Activated naive CD4-positive, alpha-beta T cell treated with Interleukin-2 at 50 U/mL for 16 hours (primary cell): ENCODE results near the gene C4BPB.
"Not testable (repeated sequence)": the region's sequence is repeated elsewhere in the genome, so short reads cannot be mapped to it uniquely, and the experiment has no call there.

ENCODE experiments used
- DNase-seq: peaks from one replicate; pipeline ENCODE4 v3.0.0-alpha.2; 2020

Gene C4BPB

DNA sequence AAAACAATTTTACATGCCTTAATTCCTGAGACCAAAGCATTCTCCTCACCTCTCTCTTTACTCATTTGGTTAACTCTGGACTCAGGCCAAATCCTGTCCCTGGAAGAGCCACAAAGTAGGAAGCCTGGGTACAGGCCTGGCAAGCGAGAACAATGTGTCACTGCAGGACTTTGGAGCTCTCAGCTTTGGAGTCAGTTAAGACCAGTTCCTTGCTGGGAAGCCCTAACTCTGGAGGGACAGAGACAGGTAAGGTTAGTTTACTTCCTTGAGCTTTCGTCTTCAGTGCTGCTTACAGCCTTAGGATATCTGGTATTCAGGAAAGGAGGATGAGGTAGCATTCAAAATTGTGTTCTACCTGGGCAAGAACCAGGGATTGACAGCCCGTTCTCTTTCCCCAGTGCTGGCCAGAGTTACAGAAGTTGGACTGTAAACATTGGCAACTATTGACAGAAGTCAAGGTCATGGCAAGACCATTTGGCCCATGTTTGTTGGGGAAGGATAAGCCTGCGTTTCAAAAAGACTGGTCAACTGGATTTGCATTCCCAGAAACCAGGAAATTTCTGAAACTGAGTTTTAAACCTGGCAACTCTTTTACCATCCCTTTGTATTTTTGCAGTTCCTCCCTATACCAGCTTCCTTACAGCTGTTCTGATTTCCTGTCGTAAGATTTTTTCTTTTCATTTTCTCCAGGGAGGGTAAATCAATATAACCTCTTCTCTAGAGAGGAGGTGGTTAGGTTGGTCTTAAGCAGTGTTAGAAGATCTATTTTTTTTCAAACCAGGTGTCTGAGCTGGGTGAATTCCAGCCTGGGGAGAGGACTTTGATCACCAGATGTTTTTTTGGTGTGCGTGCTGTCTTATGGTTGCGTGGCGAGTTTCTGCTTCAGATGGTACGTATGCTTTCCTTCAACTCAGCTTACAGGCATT, at the start of gene C4BPB:
Gene C4BPB, plus strand, starts transcription at position 160 of the 926 bp plus-strand sequence. Its CDS starts 672 bp downstream, at position 832.
- no peak for DNase-seq

DNA sequence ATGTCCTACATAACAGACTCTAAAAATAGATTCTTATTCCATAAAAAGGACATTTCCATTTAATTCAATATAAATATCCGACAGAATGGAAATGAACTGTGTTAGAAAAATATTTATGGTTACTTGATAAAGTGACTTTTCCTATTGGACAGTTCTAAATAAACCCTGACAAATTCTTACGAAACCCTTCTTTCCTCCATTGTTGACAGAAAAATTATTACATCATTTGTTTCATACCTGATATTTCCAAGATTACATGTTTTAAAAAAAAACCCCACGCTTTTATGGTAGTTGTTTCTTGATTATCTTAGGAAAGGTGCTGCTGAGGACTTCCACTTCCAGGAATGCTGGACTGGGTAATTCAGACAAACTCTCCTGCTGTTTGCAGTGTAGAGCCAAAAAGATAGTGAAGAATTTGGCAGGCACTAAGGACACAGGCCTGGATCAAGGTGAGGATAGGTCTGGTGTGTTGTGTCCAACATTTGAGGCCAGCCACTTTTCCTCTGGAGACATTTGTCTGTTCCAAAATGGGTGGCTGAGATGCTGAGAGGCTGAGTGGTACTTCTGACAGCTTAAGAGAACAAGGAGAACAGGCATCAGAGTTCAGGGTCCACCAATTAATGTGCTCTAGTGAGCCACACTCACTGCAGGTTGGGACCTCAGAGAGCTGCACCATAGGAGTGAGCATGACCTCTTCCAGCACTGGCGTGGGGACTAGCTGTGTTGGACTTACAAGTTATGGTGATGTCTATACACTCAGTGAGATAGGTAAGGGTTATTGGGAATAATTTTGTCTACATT, 49.1 kb upstream of the C4BPB start:
- no peak for DNase-seq

GRCh38 chr1:207040181-207040533, 48.5 kb upstream of the C4BPB start:
- no peak for DNase-seq

GRCh38 chr1:207041397-207041796, 47.3 kb upstream of the C4BPB start:
- not testable (repeated sequence) for DNase-seq

- no peak for DNase-seq
Observed at GRCh38 chr1:207045453-207045852, 43.2 kb upstream of the C4BPB start.

- DNase-seq, result no peak
Observed at GRCh38 chr1:207047505-207047904, 41.2 kb upstream of the C4BPB start.

GRCh38 chr1:207048041-207048440, 40.6 kb upstream of the C4BPB start:
- no peak for DNase-seq

DNA sequence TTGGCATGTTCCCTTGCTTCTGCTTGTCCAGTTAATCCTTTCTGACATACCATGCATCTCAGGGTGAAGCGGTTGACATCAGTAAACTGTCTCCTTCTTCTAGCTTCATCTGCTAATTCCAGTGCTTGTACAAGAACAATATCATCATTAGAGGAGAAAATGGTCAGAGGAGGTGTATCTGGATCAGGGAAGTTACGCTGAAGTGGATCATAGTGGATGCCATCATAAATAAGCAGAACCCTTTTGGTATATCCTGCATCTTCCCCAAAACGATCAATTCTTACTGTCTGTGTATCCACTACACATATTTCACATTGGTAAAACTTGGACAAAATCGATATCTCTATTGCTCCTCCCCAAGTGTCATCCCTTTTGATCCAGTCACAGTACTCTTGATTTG, 39.6 kb upstream of the C4BPB start:
- no peak for DNase-seq

GRCh38 chr1:207049514-207049913, 39.1 kb upstream of the C4BPB start:
- no peak for DNase-seq

- peak; percentile 55 for DNase-seq
Observed at GRCh38 chr1:207049974-207050391, 38.7 kb upstream of the C4BPB start.

DNA sequence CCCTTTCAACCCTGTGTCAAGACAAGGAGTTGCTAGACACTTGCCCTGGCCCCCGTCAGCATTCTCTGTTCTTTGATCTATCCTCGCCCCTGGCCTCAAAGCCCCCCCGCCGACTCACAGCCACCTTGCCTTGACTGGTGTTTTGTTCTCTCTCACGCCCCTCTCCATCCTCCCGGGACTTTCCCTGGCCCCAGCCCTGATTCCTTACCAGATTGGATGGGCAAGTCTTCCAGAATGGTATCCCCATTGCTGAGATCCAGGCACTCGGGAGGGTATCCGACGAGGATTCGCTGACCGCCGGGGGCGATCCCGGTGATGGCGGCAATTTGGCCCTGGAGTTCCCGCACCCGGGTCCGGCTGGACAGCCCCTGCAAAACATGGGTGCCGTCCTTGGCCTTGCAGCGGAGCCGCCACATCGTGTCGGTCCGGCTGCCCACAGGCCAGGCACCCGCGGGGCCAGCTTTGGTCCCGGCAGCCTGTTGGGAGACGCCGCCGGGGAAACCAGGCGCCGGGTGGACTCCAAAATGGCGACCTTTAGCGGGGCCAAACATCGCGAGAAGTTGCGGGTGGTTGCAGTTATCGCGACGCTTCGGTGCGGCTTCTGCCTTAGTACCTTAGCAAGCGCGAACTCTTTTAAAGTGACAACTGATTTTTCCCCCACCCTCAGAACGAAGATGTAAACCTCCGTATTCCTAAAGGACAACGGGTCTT, 38.0 kb upstream of the C4BPB start:
- peak; percentile 88 for DNase-seq

DNA sequence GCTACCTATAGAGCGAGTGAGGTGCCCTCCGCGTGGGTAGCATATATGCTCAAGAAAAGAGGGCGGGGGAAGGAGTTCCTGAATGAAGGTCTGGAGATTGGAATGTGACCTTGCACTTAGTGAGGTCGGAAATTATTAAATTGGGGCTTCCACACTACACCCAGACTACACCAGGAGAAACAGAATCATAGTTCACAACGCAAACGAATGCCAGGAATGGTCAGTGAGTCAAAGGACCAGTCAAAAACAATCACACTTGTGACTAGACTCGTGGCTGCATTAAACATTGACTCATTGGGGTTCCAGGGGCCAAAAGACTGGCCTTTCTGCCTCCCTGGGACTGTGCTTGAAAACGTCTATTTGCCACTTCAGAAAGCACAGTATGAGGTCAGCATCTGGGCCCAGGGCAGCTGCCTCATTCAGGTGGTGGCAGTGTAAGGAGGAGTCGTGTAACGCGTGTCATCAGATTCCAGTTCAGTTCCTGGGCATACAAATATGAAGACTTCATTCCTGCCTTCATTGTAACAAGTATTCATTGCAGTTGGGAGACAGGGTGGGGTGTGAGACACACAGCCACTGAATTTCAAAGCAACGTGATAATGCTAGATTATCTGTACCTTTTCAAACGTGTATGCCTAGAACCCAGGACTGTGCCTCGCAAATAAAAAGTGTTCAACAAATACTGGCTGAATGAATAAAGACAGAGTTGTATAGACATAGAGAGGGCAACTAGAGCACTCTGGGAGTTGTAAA, 37.3 kb upstream of the C4BPB start, which contains the start of gene YOD1:
Gene YOD1, minus strand, starts transcription at position 18 of the 753 bp plus-strand sequence. CDS start 178 bp downstream, outside the sequence.
- no peak for DNase-seq

DNA sequence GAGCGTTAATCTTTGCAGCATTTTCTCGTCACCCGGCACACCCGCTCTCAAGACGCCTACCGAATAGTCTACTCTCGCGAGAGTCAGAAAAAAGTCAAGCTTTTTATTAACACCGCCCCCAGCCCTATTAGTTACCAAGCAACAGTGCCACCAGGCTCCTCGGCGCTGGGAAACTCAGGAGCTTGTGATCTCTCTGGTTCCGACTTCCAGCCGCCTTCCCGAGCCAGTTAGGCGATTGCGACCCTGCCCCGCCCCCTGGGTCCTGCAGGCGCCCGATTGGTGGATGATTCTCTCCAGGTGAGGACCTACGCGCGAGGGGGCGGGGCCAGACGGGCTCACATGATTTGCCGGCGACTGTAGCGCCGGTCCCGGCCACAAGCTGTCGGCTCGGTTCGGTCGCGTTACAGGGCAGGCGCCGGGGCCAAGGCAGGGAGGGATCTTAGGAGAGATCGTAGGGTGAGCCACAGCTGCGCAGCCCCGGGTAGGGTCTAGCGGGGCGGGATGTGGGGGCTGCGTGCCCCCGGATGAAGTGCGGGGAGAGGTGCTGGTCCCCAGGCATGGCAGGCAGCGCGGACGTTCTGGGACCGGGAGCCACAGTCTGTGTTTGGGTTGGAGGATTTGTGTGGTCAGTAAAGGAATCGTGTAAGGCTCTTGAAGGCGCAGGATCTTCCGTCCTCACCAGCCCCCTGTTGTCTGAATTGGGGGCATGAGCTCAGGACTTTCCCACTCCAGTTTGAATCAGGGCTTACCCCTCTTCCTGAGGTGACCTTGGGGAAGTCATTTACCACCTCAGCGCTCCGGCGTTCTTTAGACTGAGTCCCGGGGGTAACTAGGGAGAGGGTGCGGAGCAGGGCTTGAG, 35.5 kb upstream of the C4BPB start, which contains the start of gene PFKFB2:
Gene PFKFB2, plus strand, starts transcription at position 365 of the 859 bp plus-strand sequence. CDS start 1,443 bp downstream, outside the sequence.
- peak; percentile 94 for DNase-seq

DNA sequence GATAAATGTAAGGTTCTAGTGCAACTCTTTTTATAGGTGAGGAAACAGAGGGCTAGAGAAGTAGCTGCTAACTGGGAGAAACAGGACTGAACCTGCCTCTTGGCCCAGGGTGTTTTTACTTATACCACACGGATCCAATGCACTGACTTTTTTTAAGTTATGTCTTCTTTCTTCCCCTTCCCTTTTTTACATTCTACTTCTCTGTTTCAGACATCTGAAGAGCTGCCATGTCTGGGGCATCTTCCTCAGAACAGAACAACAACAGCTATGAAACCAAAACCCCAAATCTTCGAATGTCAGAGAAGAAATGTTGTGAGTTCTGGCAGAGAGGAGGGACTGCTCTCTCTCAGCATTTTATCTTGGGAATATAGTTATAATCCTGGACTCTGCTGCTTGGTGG, 34.2 kb upstream of the C4BPB start:
- DNase-seq, result no peak

DNA sequence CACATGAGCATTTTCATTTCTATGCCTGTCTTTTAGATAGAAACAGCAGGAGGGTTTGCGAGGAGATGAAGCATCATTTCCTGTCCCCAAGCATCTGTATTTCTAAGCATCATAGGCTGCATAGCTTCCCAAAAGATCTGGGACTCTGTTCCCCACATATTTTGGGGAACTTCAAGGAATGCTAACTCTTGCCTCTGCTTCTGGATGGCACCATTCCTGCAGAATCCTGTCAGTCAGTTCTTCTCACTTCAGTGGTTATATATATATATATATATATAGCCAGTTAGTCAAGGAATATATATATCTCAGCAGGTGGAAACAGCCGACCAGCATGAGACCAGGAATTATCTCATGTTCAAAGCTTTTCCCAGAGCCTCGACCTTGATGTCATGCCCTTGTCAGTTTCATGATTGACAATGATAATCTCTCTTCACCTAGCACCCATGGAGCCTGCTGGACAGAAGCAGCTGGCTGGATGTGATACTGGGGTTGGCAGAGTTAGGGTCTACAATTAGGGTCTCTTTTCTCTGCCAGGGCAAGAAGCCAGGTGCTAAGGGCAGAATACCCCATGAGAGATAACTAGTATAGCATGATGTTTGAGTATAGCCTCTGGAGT, 33.2 kb upstream of the C4BPB start:
- DNase-seq, result no peak

- no peak for DNase-seq
Observed at GRCh38 chr1:207056673-207057072, 32.0 kb upstream of the C4BPB start.

- no peak for DNase-seq
Observed at GRCh38 chr1:207058252-207058651, 30.4 kb upstream of the C4BPB start.

DNA sequence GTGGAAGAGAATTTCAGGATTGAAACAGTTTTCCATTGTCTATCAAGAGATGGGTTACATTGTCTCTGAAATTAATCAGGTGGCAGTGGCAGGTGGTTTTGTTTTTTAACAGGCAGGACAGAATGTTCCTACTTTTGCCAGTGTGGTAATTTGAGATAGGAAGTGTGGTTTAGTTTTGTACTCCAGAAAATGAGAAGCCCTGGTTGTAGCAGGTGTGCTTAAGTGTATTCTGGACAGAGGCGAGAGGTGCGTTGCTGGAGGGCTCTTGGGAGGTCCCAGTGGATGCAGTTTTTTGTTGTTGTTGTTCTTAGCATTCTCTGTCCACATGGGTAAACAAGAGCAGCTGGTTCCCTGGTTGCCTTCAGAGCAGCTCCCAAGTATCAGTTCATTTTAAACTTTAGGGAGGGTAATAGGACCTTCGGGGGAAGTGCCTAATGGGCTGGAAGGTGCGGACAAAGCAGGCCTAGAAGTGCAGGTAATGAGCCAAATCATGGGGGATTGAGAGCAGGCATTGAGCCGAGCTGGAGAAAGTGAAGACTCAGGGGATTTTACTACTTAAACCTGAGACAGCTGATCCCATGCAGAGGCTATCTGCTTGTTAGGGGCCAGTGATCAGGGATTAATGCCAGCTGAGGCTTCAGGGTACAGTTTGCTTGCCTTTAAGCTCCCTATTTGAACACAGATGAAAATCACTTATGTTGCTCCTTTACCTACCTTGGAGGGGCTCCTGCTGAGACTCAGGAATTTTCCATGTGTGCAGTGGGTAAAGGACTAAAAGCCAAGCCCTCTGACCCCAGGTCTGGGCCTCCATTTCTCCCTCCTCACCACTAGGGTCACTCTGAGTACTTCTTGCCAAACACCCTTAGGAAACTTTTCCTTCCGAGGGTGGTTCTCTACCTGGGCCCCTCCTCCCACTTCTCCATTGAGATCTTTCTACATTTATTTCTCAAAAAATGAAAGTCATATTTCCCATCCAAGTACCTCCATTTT, 29.5 kb upstream of the C4BPB start:
- no peak for DNase-seq

DNA sequence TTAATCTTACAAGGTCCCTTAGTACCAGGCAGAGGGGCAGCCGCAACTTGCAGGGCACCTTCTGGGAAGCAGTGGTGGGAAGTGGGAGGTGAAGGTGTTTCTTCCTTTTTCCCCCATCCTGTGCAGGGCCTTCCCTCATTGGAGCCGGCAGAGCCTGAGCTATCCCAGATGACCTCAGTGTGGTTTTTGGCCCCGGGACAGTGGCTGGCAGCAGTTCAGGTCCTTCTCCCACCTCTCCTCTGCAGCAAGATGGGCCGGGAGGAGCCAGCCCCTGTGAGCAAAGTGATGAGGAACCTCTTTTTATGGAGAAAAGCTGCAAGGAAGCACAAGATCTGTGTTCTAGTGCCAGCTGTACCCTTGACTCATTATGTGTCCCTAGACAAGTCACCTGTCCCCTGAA, 28.8 kb upstream of the C4BPB start:
- DNase-seq, result no peak
